Activated T-helper 1 cell treated with Interleukin-2 at 50 U/mL for 16 hours (primary cell): ENCODE results near the gene PDLIM7.

Experiments used
- DNase-seq: peaks from one replicate; pipeline ENCODE4 v3.0.0-alpha.2; 2020; ENCODE audit warnings: low read depth

PDLIM7 gene

GRCh38 chr5:177524941-177525655, 27.7 kb upstream of the PDLIM7 start:
- DNase-seq: no peak

- DNase-seq: no peak
These were observed 27.1 kb upstream of the PDLIM7 start for GRCh38 chr5:177524539-177524900.

- DNase-seq: no peak
These were observed 26.5 kb upstream of the PDLIM7 start for GRCh38 chr5:177523711-177524538.

GRCh38 chr5:177520916-177521513, 23.6 kb upstream of the PDLIM7 start:
- DNase-seq: no peak

GRCh38 chr5:177520271-177520670, 22.9 kb upstream of the PDLIM7 start:
- no peak for DNase-seq

GRCh38 chr5:177519463-177520235, 22.2 kb upstream of the PDLIM7 start:
- no peak for DNase-seq

- peak; percentile 94 for DNase-seq
These were observed 19.5 kb upstream of the PDLIM7 start, which contains the start of gene DDX41 for GRCh38 chr5:177516601-177517568. DDX41 (minus strand) TSS chr5:177516961; CDS start chr5:177516945, 16 bp downstream.

- no peak for DNase-seq
These were observed 18.2 kb upstream of the PDLIM7 start for GRCh38 chr5:177515580-177515979.

DNA sequence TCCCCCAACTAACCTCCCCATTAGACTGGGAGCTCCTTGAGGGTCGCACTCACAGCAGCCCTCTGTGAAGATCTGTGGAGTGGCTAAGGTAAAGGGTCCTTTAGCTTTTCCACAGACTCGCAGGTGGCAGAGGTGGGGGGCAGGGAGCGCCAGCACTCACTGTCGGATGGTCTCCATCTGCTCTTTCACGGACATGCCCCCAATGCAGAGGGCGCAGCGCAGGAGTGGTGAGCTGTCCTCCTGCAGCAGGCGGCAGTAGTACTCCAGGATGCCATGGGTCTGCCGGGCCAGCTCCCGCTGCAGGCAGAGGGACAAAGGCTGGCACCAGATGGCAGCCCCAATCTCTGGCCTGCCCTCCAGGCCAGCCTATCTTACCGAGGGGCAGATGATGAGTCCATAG, 17.1 kb upstream of the PDLIM7 start:
- no peak for DNase-seq

- DNase-seq: no peak
These were observed 16.1 kb upstream of the PDLIM7 start for GRCh38 chr5:177513500-177513899.

DNA sequence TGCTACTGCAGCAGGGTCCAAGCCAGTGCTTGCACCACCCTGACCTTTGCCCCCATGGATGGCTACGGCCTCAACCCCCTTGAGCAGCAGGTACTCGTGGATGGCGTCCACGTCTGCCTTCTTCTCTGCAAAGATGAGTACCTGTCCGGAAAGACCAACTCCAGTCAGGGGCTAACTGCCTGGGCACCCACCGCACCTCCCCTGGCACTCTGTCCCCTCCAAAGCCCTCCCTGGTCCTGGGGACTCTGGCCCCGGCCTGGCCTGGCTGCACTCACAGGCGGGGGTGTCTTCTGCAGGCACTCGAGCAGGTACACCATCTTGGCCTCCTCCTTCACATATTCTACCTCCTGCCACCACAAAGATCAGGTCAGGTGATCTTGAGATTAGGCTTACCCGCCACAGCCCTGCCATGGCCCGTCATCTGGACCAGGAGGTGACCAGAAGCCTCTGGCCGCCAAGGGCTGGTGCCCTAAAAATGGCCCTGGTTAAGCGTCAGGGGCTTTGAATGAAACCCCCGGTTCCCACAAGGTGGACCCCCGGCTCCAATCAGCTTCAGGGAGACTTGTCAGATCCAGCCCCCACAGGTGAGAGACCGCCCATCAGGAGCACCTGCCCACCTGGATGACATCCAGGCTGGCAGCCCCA, 15.5 kb upstream of the PDLIM7 start:
- no peak for DNase-seq

GRCh38 chr5:177511796-177512675, 14.6 kb upstream of the PDLIM7 start:
- no peak for DNase-seq

DNA sequence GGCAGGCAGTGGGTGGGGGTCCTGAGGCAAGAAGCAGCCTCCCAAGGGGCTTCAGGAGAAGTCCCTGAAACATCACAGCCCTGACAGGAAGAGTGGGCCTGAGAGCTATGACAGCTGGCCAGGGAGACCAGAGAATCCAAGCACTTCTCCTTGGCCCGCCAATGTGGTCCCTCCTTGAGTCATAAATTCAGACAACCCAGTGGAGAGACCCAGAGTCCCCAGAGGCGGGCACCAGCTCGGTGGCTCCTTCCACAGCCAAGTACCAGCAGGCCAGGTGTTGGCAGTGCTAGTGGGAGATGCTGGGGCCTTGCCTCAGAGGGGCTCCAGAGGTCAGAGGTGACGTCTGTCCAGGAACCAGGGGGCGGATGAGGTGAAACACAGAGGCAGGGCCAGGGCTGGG, 13.8 kb upstream of the PDLIM7 start:
- DNase-seq: no peak

GRCh38 chr5:177510567-177511053, 13.2 kb upstream of the PDLIM7 start:
- no peak for DNase-seq

DNA sequence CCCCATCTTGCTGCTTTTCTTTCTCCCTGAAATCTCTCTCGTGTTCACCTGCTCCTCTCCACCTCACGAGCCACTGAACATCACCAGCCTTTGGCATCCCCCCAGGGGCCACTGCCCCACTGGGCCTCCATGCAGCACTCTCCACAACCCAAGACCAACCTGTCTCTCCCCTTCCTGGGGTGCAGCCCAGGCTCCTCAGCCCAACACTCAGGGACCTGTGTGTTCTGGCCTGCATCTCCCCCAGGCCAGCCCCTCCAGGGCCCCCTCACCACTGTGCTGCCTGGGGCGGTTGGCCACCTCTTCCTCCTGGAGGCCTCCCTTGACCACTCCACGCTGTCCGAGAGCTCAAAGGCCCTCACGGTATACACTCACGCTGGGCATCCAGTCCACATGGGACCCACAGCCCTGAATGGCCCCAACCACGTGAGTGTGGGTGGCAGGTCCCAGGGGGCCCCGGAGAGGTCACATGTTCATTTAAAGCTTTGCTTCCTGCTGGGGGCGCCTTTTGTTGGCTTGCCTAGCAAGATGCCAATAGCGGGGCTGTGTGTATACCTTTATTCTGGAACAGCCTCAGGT, 12.7 kb upstream of the PDLIM7 start:
- DNase-seq: no peak

DNA sequence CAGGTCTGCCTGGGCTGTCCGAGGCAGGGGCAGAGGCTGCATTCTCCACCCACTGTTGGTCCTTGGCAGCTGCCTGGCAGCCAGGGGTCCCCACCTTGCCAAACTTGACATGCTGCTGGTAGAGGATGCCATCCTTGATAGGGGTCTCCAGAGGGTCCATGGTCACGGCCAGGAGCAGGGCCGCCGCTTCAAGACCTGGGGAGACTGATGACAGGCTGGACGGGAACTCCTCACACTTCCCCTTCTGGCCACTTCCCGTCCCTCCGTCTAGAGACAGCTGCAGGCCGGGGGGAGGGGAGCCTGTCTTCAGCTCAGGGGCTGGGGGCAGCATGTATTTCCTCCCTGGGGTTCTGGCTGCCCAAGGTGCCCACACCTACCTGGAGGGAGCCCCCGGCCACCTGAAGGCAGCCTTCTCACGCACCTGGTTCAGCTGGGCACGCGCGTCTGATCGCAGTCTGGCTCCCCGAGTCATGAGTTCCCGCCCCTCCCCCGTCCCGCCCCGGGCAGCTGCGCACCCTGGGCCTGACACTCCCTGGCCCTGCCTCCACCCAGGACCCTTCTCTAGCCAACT, 12.1 kb upstream of the PDLIM7 start, which contains the start of gene DOK3:
DOK3 (minus strand) TSS at position 446 of the 571 bp plus-strand sequence; CDS start at position 160, 286 bp downstream.
- DNase-seq: no peak

DNA sequence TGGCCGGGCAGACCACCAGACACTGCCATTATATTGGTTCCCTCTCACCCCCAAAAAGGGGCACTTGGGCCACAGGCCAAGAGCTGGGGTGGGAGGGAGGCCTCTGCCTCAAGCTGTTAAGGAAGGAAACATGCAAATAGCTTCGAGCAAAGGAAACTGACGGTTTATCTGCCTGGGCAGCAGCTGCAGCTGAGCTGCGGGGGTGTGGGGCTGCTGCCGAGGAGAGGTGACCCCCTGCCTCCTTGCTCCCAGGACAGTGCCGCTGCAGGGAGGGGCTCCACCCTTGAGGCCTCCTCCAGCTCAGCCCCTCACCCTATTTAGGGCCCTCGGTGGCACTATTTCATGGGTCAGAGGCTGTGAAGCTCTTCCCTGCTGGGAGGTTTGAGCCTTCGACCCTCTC, 11.4 kb upstream of the PDLIM7 start:
- no peak for DNase-seq

- no peak for DNase-seq
These were observed 10.8 kb upstream of the PDLIM7 start for GRCh38 chr5:177508221-177508611.
